G401.6 (cell line): ENCODE results near the gene PNLIP.

Experiments used
- FAIRE-seq: peaks from 2 replicates; lab custom pipeline; 2012; peaks lifted over from hg19 to GRCh38; lab: Jason Lieb, UNC

Gene PNLIP

GRCh38 chr10:116587878-116588591 lies 42.3 kb downstream of the PNLIP start:
- FAIRE-seq = no peak

DNA sequence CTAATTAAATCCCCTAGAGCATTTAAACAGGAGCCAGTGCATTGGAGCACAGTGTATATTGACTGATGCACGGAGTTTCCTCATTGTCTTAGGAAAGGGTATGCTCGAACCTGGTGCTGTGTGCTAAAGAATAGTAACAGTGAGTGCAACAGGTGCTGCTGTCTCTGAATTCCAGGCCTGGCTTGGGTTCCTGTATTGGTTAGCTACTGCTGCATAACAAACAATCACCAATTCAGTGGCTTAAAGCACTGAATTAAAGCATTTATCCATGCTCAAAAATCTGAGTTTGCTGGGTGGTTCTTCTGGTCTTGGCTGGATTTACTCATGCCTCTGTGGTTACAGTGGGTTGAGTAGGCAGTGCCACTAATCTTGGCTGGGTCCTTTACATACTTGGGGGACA lies 43.3 kb downstream of the PNLIP start:
- FAIRE-seq = no peak

- FAIRE-seq = no peak
These were observed 44.2 kb downstream of the PNLIP start for GRCh38 chr10:116589926-116590325.

GRCh38 chr10:116590590-116591444 lies 45.1 kb downstream of the PNLIP start, which contains the start of gene PNLIPRP1:
PNLIPRP1 (plus strand) TSS chr10:116590959; CDS start chr10:116591130, 171 bp downstream.
- no peak for FAIRE-seq

- no peak for FAIRE-seq
These were observed 47.5 kb downstream of the PNLIP start for GRCh38 chr10:116593139-116593740.

DNA sequence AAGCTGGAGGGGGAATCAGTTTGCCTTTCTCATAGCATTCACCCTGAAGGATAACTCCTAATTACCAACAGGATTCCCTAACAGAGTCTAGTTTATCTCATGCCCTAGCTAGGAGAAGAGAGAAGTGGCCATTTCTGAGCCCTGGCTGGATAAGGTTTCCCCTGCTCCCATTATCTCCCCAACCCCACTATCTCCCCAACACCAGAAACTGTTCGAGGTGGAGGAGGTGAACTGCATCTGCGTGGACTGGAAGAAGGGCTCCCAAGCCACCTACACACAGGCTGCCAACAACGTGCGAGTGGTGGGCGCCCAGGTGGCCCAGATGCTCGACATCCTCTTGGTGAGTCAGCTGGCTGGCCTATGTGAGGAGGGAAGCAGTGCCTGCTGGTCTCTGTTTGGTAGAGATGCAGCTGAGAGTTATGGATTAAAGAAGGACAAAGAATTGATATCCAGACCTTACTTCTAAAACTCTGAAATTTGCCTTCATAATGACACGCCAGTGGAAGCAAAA lies 48.8 kb downstream of the PNLIP start:
- FAIRE-seq = no peak

DNA sequence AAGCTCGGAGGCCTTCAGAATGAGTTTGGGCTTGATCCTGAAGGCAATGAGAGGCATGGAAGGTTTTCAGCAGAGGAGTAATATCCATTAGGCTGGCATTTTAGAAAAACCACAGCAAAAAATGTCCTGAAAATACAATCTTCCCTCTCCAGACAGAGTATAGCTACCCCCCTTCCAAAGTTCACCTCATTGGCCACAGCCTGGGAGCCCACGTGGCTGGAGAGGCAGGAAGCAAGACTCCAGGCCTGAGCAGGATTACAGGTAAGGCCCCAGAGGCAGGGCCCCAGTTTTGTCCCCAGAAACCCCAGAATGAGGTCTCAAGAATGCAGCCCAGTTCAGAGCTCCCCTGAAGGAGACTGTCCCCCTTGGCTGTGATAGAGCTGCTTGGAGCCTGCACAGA lies 50.3 kb downstream of the PNLIP start:
- no peak for FAIRE-seq

GRCh38 chr10:116597543-116597942 lies 51.8 kb downstream of the PNLIP start:
- no peak for FAIRE-seq

DNA sequence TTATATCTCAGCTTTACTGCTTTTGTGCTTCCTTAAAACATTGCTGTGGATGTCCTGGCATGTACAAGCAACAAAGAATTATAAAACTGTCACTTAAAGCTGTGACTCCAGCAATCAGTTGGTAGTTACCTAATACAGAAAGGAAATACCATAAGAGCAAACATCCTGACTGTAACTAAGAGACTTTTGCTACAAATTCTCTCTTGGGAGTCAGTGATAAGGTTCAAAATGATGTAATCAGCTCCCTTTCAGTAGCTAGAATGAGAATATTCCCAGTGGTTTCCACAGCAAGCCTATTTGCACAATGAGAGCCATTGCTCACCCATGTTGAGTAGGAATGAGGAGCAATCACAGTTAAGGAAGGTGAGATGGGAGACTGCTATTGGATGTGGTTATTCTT lies 52.6 kb downstream of the PNLIP start:
- no peak for FAIRE-seq

GRCh38 chr10:116599991-116600390 lies 54.3 kb downstream of the PNLIP start:
- no peak for FAIRE-seq

DNA sequence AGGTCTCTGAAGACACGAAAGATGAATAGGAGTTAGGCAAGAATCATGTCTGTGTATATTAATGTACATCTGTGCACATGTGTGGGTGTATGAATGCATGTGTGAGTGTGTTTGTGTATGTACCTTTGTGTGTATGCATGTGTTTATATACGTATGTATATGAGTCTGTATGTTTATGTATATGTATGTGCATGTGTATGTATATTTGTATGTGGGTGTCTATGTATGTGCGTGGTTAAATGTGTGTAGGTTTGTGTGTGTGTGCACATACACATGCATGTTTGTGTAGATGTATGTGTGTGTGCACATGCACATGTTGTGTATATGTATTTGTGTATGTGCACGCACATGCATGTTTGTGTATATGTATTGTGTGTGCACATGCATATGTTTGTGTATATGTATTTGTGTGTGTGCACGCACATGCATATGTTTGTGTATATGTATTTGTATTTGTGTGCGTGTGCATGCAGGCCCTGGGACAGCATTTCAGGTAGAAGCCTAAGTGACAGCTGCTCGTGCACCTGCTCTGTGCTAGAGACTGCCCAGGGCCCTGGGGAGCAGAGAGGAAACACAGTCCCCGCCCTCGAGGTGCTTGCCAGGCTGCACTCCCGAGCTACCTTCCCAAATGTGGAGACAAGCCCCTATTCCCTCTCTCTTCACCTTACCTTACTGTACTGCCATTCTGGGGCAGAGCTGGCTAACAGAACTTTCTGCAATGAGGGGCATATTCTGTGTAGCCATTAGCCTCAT lies 57.1 kb downstream of the PNLIP start:
- no peak for FAIRE-seq

GRCh38 chr10:116606061-116606483 lies 60.3 kb downstream of the PNLIP start:
- FAIRE-seq = no peak

GRCh38 chr10:116607336-116607735 lies 61.6 kb downstream of the PNLIP start:
- FAIRE-seq = no peak

GRCh38 chr10:116608686-116609594 lies 63.2 kb downstream of the PNLIP start:
- FAIRE-seq = no peak

DNA sequence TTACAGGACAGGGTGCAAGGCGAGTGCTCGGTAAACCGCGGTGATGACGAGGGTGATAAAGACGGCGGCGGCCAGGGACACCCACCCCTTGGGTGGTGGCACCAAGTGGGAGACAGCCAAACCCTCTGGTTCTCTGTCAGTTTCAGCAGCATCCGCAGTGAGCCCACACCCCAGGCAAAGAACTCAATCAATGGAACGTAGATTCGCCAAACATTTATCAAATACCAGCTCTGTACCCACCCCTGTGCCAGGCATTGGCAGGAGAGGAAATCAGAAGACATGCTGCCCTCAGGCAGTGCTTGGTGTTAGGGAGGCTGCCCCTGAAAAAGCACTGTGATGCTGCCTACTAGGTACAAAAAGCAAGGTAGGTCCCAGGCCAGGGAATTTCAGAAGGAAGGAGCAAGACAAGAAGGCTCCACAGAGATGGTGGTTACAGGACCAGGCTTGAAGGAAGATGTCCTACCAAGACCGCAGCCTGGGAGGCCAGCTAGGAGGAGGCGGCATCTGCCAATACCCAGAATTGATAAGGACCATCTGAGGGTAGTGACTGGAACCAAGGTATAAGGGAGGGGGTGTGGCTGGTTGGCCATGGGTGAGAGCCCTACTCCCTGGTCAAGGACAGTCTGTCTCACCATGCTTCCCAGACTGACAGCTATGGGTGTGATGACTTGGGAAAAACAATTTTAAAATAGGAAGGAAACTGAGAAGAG lies 64.9 kb downstream of the PNLIP start:
- no peak for FAIRE-seq

- FAIRE-seq = no peak
These were observed 65.4 kb downstream of the PNLIP start for GRCh38 chr10:116611153-116611545.

DNA sequence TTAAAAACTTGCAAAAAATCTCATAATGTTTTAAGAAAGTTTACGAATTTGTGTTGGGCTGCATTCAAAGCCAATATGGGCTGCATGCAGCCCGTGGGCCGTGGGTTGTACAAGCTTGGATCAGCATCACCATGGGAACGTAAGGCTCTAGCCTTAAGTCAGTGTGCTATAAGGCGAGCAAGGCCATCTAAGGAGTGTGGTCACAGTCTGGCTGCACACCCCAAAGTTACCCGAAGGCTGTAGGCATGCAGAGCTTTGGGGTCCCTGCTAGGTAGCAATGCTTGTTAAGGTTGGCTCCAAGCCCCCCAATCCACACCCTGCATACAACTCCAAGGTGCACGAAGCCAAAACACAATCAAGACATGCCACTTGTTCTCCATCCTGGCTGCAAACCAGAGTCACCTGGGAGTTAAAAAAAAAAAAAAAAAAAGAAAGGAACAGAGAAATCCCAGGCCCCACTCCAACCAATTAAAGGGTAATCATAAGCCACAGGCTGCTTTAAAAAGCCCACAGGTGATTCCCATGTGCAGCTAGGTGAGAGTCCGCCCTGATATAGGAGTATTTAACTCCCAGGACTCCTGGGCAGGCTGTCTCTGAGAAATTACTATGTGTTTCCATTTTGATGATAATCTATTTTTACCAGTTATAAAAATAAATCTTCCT lies 66.5 kb downstream of the PNLIP start:
- no peak for FAIRE-seq

GRCh38 chr10:116613471-116613870 lies 67.7 kb downstream of the PNLIP start:
- FAIRE-seq = no peak

DNA sequence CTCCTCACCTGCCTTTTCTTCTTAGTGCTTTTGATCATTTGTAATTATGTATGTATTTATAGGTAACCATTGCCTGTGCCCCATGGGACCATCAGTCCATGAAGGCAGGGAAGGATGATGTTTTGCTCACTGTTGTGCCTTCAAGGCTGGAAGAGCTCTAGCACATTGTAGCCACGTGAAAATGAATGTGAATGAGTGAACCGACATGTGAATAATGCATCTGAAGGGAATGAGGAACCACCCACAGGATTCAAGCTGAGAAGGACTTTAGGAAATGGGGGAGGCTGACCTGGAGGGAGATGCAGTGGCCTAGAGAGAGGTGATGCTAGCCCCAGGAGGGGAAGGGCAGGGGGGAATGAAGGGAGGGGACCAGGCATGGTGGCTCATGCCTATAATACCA lies 69.1 kb downstream of the PNLIP start:
- no peak for FAIRE-seq
